Skin of body (tissue), 2 donors: ENCODE measurements around the gene PACSIN1. TPM values are rescaled to one million over a fixed set of nuclear protein-coding genes. Genes with fewer than 3 reads are reported as not detected.

Experiments
- DNase-seq: peaks from one replicate; lab custom pipeline; 2025; lab: John Stamatoyannopoulos, UW
- total RNA-seq: library from RNA; depleted of rRNA; stranded (reverse); fragments of >200 nt; gene quantifications from one replicate; pipeline ENCODE4 v1.2.3, GENCODE V29; 2014

Gene PACSIN1
- total RNA-seq, 1 donor from 2014 or later = not detected

DNA sequence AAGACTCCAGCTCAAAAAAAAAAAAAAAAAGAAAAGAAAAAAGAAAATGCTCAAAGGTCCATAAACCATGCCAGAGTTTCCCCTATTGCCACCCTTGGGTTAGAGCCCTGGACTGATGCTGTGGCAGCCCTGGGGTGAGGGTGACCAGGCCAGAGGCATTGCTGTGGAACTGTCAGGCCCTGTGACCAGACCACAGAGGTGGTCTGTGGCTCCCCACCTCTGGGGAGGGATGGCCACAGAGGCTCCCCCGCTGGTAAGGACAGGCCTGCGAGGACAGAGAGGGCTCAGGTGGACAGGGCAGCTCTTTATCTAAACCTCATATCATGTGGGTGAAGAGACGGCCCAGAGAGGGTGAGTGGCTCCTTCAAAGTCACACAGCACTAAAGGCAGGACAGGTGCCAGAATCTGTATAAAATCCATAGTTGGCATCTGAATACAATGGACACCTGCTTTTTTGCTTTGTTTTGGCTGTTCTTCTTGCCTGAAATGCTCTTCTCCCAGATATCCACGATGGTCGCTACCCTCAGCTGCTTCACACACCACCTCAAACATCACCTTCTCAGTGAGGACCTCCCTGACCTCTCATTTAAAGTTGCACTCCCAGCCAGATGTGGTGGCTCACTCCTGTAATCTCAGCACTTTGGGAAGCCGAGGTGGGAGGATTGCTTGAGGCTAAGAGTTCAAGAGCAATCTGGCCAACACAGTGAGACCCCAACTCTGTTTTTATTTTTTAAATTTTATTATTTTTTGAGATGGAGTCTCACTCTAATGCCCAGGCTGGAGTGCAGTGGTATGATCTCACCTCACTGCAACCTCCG is 112.8 kb downstream of the PACSIN1 start:
- DNase-seq = no peak

DNA sequence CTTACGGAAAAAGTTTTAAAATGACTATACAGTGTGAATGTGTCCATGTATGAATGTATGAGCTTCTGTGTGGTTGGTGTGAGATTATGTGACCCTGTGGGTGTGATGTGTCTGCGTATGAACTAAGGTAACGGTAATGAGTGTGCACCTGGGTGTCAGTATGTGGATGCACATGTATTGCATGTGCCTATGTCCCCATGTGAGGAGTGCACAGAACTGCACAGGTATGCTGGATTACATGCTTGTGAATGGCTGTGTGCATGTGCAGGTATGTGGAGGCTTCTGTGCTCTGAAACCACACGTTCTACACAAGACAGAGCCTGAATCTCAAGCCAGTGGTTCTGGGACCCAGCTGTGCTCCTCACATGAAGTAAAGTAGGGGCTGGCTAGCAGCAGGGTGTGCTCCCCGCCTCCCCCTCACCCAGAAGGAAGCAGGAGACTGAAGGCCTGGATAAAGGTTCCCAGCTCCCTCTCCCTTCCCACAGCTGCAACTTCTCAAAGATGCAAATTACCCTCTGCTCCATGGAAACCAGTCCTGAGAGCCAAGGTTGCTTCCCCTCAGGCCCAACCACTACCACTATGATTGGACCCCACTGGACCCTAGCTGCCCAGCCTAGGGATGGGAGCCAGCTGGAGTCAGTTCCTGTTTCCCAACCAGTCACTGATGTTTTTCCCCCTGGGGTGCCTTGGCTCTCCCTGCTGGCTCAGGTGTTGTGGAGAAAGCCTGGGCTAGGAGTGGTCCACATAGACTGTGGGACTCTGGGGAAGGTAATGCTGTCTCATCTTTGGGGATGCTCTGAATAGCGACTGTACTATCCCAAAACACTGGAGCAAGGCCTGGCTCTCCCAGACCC is 115.1 kb downstream of the PACSIN1 start:
- no peak for DNase-seq

GRCh38 chr6:34581561-34581920 is 115.7 kb downstream of the PACSIN1 start:
- no peak for DNase-seq

DNA sequence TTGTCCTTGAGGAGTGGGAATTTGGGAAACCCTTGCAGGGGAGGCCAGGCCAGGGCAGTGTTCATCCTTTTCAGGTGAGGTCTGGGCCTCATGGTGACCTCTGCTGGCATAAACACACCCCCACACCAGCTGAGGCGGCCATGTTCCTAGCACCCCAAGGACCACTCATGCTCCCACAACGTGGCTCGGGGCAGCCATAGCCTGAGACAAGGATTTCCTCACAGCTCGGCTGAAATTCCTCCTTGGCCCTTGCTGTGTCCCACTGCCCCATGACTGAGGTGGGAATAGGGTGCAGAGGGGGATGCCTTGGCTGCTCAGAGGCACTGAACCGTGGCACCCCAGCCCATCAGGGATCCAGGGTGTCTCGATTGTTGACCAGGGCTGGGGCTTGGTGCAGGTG is 117.6 kb downstream of the PACSIN1 start:
- DNase-seq = no peak

DNA sequence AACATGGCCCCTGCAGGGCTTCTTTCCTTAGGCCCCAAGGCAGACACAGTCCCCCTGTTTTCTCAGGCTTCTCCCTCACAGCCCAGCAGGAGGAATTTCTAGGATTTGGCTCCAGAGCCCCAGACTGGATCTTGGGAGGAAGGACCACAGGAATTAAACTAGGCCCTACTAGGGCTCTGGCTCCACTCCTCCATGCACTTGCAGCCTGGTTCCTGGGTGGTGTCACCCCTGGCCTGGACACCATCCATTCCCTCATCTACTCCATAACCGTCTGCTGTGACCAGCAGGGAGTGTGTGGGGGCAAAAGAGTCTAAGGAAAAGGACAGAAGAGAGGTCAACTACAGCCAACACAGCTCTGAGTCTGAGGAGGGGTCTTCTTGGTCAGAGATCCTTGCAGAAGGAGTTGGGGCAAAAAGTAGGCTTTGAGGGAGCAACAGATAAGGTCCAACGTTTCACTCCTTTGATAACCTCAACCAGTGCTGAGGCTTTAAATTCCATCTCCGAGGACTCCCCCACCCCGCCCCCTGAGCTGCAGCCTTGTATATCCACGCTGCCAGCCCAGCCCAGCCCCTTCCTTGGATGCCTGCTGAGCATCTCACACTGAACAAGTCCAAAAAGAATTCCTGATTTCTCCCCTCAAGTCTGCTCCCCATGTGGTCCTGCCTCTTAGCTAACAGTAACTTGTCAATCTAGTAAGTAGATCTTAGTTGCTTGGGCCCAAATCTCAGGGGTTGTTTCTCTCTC is 118.2 kb downstream of the PACSIN1 start:
- DNase-seq = no peak

DNA sequence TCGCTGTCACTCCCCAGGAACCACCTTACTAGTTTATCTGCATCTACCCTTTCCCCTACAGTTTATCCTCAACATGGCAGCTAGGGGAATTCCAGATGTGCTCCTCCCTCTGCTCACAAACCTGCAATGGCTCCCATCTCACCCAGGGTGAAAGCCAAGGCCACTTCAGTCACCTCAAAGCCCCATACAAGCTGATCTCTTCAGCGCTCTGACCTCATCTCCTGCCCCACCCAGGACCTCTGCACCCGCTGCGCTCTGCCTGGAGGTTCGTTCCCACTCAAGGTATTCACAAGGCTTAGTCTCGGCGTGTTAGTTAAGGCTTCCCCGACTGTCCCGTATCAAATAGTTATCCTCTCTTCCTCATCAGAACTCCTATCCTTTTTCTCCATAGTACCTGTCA is 118.8 kb downstream of the PACSIN1 start:
- no peak for DNase-seq

Other genes with a start within 250 kb of the PACSIN1 start
- 38.5 TPM for gene HMGA1, start 229.2 kb upstream of the PACSIN1 start, total RNA-seq
- 4.0 TPM for gene SMIM29, start 217.1 kb upstream of the PACSIN1 start, total RNA-seq
- gene NUDT3, start 73.4 kb upstream of the PACSIN1 start, total RNA-seq = 21.3 TPM
- 1,455 TPM for gene RPS10, start 40.0 kb upstream of the PACSIN1 start, total RNA-seq
- gene SPDEF, start 90.3 kb downstream of the PACSIN1 start, total RNA-seq = 0.89 TPM
- 33.3 TPM for gene ILRUN, start 230.7 kb downstream of the PACSIN1 start, total RNA-seq